Glutamatergic neuron (in vitro differentiated cells): ENCODE data around the gene ZNF746. TPM values are rescaled to one million over a fixed set of nuclear protein-coding genes. Genes with fewer than 3 reads are reported as not detected.

ENCODE experiments used
- DNase-seq: peaks from one replicate; pipeline ENCODE4 v3.0.0; 2022
- H3K27ac Mint-ChIP-seq: one replicate; pipeline ENCODE4 v1.8.0; 2020; ENCODE audit warnings: mild to moderate bottlenecking, mixed read lengths, inconsistent platforms; ENCODE audit not compliant: unreplicated experiment
- H3K27me3 Mint-ChIP-seq: one replicate; pipeline ENCODE4 v1.8.0; 2020; ENCODE audit warnings: mild to moderate bottlenecking, moderate library complexity, mixed read lengths, inconsistent platforms; ENCODE audit not compliant: unreplicated experiment
- H3K36me3 Mint-ChIP-seq: one replicate; pipeline ENCODE4 v1.8.0; 2020; ENCODE audit warnings: mild to moderate bottlenecking, mixed read lengths, inconsistent platforms; ENCODE audit not compliant: unreplicated experiment
- H3K4me1 Mint-ChIP-seq: one replicate; pipeline ENCODE4 v1.8.0; 2020; ENCODE audit warnings: mild to moderate bottlenecking, low read depth, mixed read lengths, inconsistent platforms; ENCODE audit not compliant: unreplicated experiment
- H3K4me3 Mint-ChIP-seq: one replicate; pipeline ENCODE4 v1.8.0; 2020; ENCODE audit warnings: mild to moderate bottlenecking, mixed read lengths, inconsistent platforms; ENCODE audit not compliant: unreplicated experiment
- H3K9me3 Mint-ChIP-seq: one replicate; pipeline ENCODE4 v1.8.0; 2020; ENCODE audit warnings: mild to moderate bottlenecking, moderate library complexity, mixed read lengths, inconsistent platforms; ENCODE audit not compliant: unreplicated experiment
- CTCF ChIP-seq: fragments of 200-600 bp; sonication (generic); IDR thresholded peaks from one replicate; pipeline ENCODE4 v1.5.0; 2021; ENCODE audit not compliant: partially characterized antibody, unreplicated experiment
- total RNA-seq: library from RNA; stranded (reverse); fragmentation: NEBNext Ultra II Directional; extraction: Animal tissue kit (Norgen Biotek cat#: 25700); gene quantifications from one replicate; pipeline ENCODE4 v1.2.1, GENCODE V29; 2021; ENCODE audit not compliant: unreplicated experiment

Gene ZNF746
- total RNA-seq, 1 donor from 2014 or later: 22.8 TPM

GRCh38 chr7:149459540-149460452 is 37.8 kb downstream of the ZNF746 start:
- Mint-ChIP-seq H3K4me1 (peaks cover 14% of the 10 kb centered on the region), H3K27me3 (peaks cover 19% of the 10 kb centered on the region), H3K27ac (no peak overlapping the region), H3K9me3 (peaks cover 12% of the 10 kb centered on the region), H3K4me3 (no peak overlapping the region), H3K36me3 (peaks cover 5% of the 10 kb centered on the region)
- peak; percentile 48 for DNase-seq
- TF ChIP-seq CTCF: no peak

- peak overlapping the region; percentile 55 for H3K27ac Mint-ChIP-seq
Measured at GRCh38 chr7:149459201-149459539, 38.4 kb downstream of the ZNF746 start.

DNA sequence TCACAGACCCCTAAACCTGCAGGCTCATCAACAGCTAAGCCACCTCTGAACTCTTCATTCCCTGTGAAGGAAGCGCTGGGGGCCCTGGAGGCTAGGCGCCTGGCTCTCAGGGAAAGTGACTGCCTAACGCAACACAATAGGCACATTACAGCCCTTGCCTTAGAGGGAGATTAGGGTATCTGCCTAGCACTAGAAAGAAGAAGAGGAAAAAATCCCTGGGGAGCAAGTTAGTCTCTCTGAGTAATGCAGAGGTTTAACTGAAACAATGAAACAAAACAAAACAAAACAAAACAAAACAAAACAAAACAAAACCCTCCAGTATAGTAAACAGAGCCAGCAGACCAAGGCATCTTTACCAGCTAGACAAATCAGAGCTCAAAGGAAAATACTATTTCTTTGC is 39.4 kb downstream of the ZNF746 start:
- TF ChIP-seq CTCF: no peak
- H3K36me3 Mint-ChIP-seq: peaks cover 5% of the 10 kb centered on the region
- no peak overlapping the region for H3K27ac Mint-ChIP-seq
- H3K27me3 Mint-ChIP-seq: peaks cover 17% of the 10 kb centered on the region
- no peak for DNase-seq
- H3K4me1 Mint-ChIP-seq: peaks cover 14% of the 10 kb centered on the region
- H3K4me3 Mint-ChIP-seq: peak overlapping the region; percentile 86
- peaks cover 11% of the 10 kb centered on the region for H3K9me3 Mint-ChIP-seq

More at GRCh38 chr7:149459201-149459539, 38.4 kb downstream of the ZNF746 start:
- no peak for TF ChIP-seq CTCF
- Mint-ChIP-seq H3K9me3 (peaks cover 11% of the 10 kb centered on the region), H3K4me3 (peak overlapping the region; percentile 86), H3K36me3 (peaks cover 5% of the 10 kb centered on the region), H3K27me3 (peaks cover 17% of the 10 kb centered on the region), H3K4me1 (peaks cover 14% of the 10 kb centered on the region)
- no peak for DNase-seq

GRCh38 chr7:149457766-149458165 is 39.8 kb downstream of the ZNF746 start:
- no peak for DNase-seq
- Mint-ChIP-seq H3K4me3 (no peak overlapping the region), H3K27ac (no peak overlapping the region), H3K36me3 (peaks cover 5% of the 10 kb centered on the region), H3K9me3 (peaks cover 11% of the 10 kb centered on the region), H3K4me1 (peaks cover 14% of the 10 kb centered on the region), H3K27me3 (peaks cover 17% of the 10 kb centered on the region)
- no peak for TF ChIP-seq CTCF
